ENCODE measurements around the gene CD86.

The CD86 gene

DNA sequence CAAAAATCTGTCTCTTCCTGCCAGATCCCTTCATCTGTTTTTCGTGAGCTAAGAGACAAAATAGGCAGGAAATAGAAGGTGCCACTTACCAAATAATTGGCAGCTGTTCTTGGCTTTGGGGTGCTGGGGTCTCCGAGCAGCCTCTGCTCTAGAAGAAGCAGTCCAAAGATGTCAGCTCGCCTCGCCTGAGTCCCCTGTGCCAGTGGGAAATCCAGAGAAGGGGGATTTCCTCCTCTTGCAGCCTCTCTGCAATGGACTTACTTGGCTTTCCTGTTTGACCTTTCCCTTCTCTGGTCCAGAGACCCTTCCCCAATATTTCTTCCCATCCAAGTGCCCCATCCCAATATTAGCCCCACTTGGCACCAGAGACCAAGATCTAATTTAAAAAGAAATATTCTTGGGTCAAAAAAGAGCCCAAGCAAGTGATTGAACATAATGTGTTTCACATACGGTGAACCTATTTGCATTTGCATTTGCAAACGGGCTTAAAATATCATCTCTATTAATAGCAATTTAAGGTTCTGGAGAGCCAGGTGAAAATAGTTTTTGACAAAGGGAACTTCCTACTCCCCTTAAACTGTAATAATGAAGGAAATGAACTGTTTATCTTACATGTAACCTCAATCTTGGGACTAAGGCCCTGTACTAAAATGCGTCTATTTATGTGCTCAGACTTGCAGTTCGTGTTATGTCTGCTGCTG is 23.2 kb downstream of the CD86 start:
- Histone ChIP-seq H3K4me3 (replicated peaks; ENCODE audit: insufficient read depth, low read length) (no peak overlapping the region), H3K27me3 (ENCODE audit: insufficient read depth, poor library complexity, severe bottlenecking) (no peaks in the 10 kb centered on the region), H3K27ac (replicated peaks) (no peak overlapping the region)
- no peak for DNase-seq (ENCODE audit: low read depth in 1 of 2, low spot score in 1 of 2)
- TF ChIP-seq POLR2AphosphoS5 (IDR thresholded peaks at IDR 0.05; ENCODE audit: low read depth), result no peak
- no peak for TF ChIP-seq SPI1 (IDR thresholded peaks at IDR 0.05; ENCODE audit: borderline replicate concordance, low read depth)
- no peak for TF ChIP-seq GABPA (IDR thresholded peaks at IDR 0.05; ENCODE audit: low read depth)
- TF ChIP-seq, protein P1, sequence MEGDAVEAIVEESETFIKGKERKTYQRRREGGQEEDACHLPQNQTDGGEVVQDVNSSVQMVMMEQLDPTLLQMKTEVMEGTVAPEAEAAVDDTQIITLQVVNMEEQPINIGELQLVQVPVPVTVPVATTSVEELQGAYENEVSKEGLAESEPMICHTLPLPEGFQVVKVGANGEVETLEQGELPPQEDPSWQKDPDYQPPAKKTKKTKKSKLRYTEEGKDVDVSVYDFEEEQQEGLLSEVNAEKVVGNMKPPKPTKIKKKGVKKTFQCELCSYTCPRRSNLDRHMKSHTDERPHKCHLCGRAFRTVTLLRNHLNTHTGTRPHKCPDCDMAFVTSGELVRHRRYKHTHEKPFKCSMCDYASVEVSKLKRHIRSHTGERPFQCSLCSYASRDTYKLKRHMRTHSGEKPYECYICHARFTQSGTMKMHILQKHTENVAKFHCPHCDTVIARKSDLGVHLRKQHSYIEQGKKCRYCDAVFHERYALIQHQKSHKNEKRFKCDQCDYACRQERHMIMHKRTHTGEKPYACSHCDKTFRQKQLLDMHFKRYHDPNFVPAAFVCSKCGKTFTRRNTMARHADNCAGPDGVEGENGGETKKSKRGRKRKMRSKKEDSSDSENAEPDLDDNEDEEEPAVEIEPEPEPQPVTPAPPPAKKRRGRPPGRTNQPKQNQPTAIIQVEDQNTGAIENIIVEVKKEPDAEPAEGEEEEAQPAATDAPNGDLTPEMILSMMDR (IDR thresholded peaks at IDR 0.05; ENCODE audit: insufficient read depth, low read length), result no peak
- TF ChIP-seq, protein P2, sequence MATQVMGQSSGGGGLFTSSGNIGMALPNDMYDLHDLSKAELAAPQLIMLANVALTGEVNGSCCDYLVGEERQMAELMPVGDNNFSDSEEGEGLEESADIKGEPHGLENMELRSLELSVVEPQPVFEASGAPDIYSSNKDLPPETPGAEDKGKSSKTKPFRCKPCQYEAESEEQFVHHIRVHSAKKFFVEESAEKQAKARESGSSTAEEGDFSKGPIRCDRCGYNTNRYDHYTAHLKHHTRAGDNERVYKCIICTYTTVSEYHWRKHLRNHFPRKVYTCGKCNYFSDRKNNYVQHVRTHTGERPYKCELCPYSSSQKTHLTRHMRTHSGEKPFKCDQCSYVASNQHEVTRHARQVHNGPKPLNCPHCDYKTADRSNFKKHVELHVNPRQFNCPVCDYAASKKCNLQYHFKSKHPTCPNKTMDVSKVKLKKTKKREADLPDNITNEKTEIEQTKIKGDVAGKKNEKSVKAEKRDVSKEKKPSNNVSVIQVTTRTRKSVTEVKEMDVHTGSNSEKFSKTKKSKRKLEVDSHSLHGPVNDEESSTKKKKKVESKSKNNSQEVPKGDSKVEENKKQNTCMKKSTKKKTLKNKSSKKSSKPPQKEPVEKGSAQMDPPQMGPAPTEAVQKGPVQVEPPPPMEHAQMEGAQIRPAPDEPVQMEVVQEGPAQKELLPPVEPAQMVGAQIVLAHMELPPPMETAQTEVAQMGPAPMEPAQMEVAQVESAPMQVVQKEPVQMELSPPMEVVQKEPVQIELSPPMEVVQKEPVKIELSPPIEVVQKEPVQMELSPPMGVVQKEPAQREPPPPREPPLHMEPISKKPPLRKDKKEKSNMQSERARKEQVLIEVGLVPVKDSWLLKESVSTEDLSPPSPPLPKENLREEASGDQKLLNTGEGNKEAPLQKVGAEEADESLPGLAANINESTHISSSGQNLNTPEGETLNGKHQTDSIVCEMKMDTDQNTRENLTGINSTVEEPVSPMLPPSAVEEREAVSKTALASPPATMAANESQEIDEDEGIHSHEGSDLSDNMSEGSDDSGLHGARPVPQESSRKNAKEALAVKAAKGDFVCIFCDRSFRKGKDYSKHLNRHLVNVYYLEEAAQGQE (IDR thresholded peaks at IDR 0.05; ENCODE audit: insufficient replicate concordance, low read depth), result no peak

DNA sequence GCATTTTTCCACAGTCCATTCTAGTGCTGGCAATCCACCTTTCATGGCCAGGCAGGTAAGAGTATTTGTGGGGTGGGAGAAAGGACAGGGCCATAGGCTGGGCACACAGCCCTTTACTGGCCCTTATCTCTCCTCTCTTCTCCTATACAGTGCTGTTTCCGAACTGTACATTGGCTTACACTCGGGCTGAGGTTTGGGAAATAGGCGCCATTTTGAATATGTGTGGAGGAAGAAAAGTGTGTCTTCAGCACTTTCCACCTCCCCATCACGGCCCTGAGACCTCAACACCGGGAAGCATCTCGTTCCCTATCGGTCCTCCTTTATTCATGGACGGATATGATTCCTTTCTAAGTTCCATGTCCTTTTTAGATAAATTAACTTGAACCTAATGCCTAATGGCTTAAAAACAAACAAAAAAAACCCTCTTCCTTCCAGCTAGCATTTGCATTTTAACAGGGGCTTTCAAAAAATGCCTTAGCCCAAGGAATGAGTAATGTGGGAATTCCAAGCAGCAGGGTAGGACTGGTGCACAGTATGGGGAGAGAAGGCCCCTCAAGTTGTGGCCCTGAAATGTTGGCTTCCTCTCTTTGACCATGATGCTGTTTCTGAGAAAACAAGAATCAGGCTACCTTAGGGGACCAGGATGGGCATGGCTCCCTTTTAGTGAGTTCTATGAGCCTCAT is 24.5 kb downstream of the CD86 start:
- Histone ChIP-seq H3K27me3 (ENCODE audit: insufficient read depth, poor library complexity, severe bottlenecking) (no peaks in the 10 kb centered on the region), H3K27ac (replicated peaks) (no peak overlapping the region), H3K4me3 (replicated peaks; ENCODE audit: insufficient read depth, low read length) (no peak overlapping the region)
- DNase-seq (ENCODE audit: low read depth in 1 of 2, low spot score in 1 of 2), result no peak
- no peak for TF ChIP-seq GABPA (IDR thresholded peaks at IDR 0.05; ENCODE audit: low read depth)
- no peak for TF ChIP-seq SPI1 (IDR thresholded peaks at IDR 0.05; ENCODE audit: borderline replicate concordance, low read depth)
- TF ChIP-seq, protein P1 (IDR thresholded peaks at IDR 0.05; ENCODE audit: insufficient read depth, low read length), result no peak
- TF ChIP-seq POLR2AphosphoS5 (IDR thresholded peaks at IDR 0.05; ENCODE audit: low read depth), result no peak
- TF ChIP-seq, protein P2 (IDR thresholded peaks at IDR 0.05; ENCODE audit: insufficient replicate concordance, low read depth), result no peak

DNA sequence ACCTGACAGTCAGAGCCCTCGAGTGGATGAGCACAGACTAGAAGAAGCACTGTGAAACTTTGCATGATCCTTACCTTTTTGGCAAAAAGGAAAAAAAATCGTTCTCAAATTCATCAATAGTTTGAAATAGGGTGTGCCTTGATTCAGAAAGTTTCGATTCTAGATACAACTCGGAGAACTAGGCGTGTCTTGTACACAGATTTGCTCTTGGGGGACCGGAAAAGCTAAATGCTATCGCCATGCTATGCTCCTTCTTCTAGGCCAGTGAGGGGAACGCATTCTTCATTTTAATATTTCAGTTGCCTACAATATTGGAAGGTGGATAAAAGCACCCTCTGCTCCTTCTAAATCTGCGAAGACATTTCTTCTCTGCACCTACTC is 25.0 kb downstream of the CD86 start:
- H3K4me3 ChIP-seq (replicated peaks; ENCODE audit: insufficient read depth, low read length), result no peak overlapping the region

More for the DNA sequence above, 25.0 kb downstream of the CD86 start:
- DNase-seq (ENCODE audit: low read depth in 1 of 2, low spot score in 1 of 2), result no peak
- TF ChIP-seq, protein P2 (IDR thresholded peaks at IDR 0.05; ENCODE audit: insufficient replicate concordance, low read depth), result no peak
- Histone ChIP-seq H3K27ac (replicated peaks) (no peak overlapping the region), H3K27me3 (ENCODE audit: insufficient read depth, poor library complexity, severe bottlenecking) (no peaks in the 10 kb centered on the region)
